Activated CD8-positive, alpha-beta T cell treated with anti-CD3 and anti-CD28 coated beads for 36 hours (primary cell): ENCODE results near the gene ATXN3. TPM values are rescaled to one million over a fixed set of nuclear protein-coding genes. Genes with fewer than 3 reads are reported as not detected.

Source experiments
- ATAC-seq: fragments of 200-7000 bp; cut with Tn5 transposase; one replicate; pipeline ENCODE4 v1.10.0; 2021; ENCODE audit warnings: mild to moderate bottlenecking, moderate library complexity
- CTCF ChIA-PET: fragments of 350-600 bp; sonication (Branson Sonifier 250); formaldehyde crosslinking; loops from one replicate; lab custom pipeline; 2021; ENCODE audit warnings: antibody characterized with exemption; lab: Charles Lee
- POLR2A ChIA-PET: fragments of 350-600 bp; sonication (Branson Sonifier 250); formaldehyde crosslinking; loops from one replicate; lab custom pipeline; 2021; ENCODE audit warnings: antibody characterized with exemption; lab: Charles Lee
- DNase-seq: peaks from one replicate; pipeline ENCODE4 v3.0.0-alpha.2; 2020
- H3K27ac Mint-ChIP-seq: one replicate; pipeline ENCODE4 v1.8.0; 2021; ENCODE audit warnings: mild to moderate bottlenecking, mixed read lengths
- H3K27me3 Mint-ChIP-seq: one replicate; pipeline ENCODE4 v1.8.0; 2021; ENCODE audit warnings: mixed read lengths
- H3K36me3 Mint-ChIP-seq: one replicate; pipeline ENCODE4 v1.8.0; 2021; ENCODE audit warnings: low read depth, mixed read lengths
- H3K4me1 Mint-ChIP-seq: one replicate; pipeline ENCODE4 v1.8.0; 2021; ENCODE audit warnings: low read depth, mixed read lengths
- H3K4me3 Mint-ChIP-seq: one replicate; pipeline ENCODE4 v1.8.0; 2021; ENCODE audit warnings: mild to moderate bottlenecking, moderate library complexity, mixed read lengths
- H3K9me3 Mint-ChIP-seq: one replicate; pipeline ENCODE4 v1.8.0; 2021; ENCODE audit warnings: mixed read lengths
- CTCF ChIP-seq: fragments of 200-600 bp; IDR thresholded peaks from one replicate; pipeline ENCODE4 v1.8.0; 2022; ENCODE audit warnings: antibody characterized with exemption, mild to moderate bottlenecking
- intact Hi-C: fragments of 100-400 bp; cut with micrococcal nuclease; formaldehyde crosslinking; loops from one replicate; pipeline ENCODE4 v1.10.0; 2022
- total RNA-seq, 2 experiments: library from RNA; stranded (reverse); gene quantifications; one replicate each; pipeline ENCODE4 v1.2.3, GENCODE V29; 2021

The ATXN3 gene
- total RNA-seq, 2 experiments from 2014 or later: 28.4 to 29.7 TPM

GRCh38 chr14:92039719-92040430 is 66.5 kb downstream of the ATXN3 start, which contains the start of gene TRIP11:
TRIP11 (minus strand) TSS chr14:92040059; CDS start chr14:92039685, 374 bp downstream.
- TF ChIP-seq CTCF: no peak
- H3K36me3 Mint-ChIP-seq: peaks cover 17% of the 10 kb centered on the region
- no peaks in the 10 kb centered on the region for H3K27me3 Mint-ChIP-seq
- POLR2A ChIA-PET: interaction anchor here (0.5 to 2.6 kb wide), 19 partner anchors 8 to 531 kb away, joined by 3 to 22 read pairs (median 3); partner anchors contain the start of genes ATXN3, CPSF2 and NDUFB1
- CTCF ChIA-PET: interaction anchor here (1.3 to 2.2 kb wide), 5 partner anchors 13 to 67 kb away, joined by 3 to 15 read pairs (median 4); partner anchors contain the start of gene ATXN3
- intact Hi-C loops: no loop called here
- peak within 1 kb of the TSS; percentile 93 for H3K27ac Mint-ChIP-seq
- no peaks in the 10 kb centered on the region for H3K9me3 Mint-ChIP-seq
- DNase-seq (peak; percentile 97), ATAC-seq (peak; percentile 94)
- H3K4me3 Mint-ChIP-seq: peak within 1 kb of the TSS; percentile 98
- peaks cover 32% of the 10 kb centered on the region for H3K4me1 Mint-ChIP-seq

GRCh38 chr14:92039063-92039718 is 67.2 kb downstream of the ATXN3 start:
- no peak for TF ChIP-seq CTCF
- H3K4me3 Mint-ChIP-seq: peak overlapping the region; percentile 98
- ATAC-seq (peak; percentile 8), DNase-seq (peak; percentile 66)
- intact Hi-C loops: no loop called here
- no peaks in the 10 kb centered on the region for H3K9me3 Mint-ChIP-seq
- no peaks in the 10 kb centered on the region for H3K27me3 Mint-ChIP-seq
- H3K4me1 Mint-ChIP-seq: peaks cover 39% of the 10 kb centered on the region
- ChIA-PET CTCF (interaction anchor here (1.3 to 2.2 kb wide), 4 partner anchors 19 to 68 kb away, joined by 3 to 15 read pairs (median 4); partner anchors contain the start of gene ATXN3), POLR2A (interaction anchor here (0.5 to 2.6 kb wide), 11 partner anchors 8 to 528 kb away, joined by 3 to 22 read pairs (median 3); partner anchors contain the start of genes ATXN3, CPSF2 and NDUFB1)
- peaks cover 17% of the 10 kb centered on the region for H3K36me3 Mint-ChIP-seq
- peak overlapping the region; percentile 93 for H3K27ac Mint-ChIP-seq

GRCh38 chr14:92037989-92038388 is 68.4 kb downstream of the ATXN3 start:
- CTCF ChIA-PET: interaction anchor here (0.9 to 1.2 kb wide), 3 partner anchors 20 to 41 kb away, joined by 3 read pairs; no protein-coding TSS in a partner anchor
- intact Hi-C loops: no loop called here
- peaks cover 17% of the 10 kb centered on the region for H3K36me3 Mint-ChIP-seq
- peak overlapping the region; percentile 19 for H3K27ac Mint-ChIP-seq
- POLR2A ChIA-PET: no interaction called here
- no peaks in the 10 kb centered on the region for H3K9me3 Mint-ChIP-seq
- DNase-seq: no peak
- peaks cover 47% of the 10 kb centered on the region for H3K4me1 Mint-ChIP-seq
- H3K4me3 Mint-ChIP-seq: peak overlapping the region; percentile 98
- ATAC-seq: no peak
- no peak for TF ChIP-seq CTCF
- no peaks in the 10 kb centered on the region for H3K27me3 Mint-ChIP-seq

GRCh38 chr14:92035890-92036289 is 70.5 kb downstream of the ATXN3 start:
- TF ChIP-seq CTCF: no peak
- POLR2A ChIA-PET: no interaction called here
- intact Hi-C loops: no loop called here
- peaks cover 19% of the 10 kb centered on the region for H3K36me3 Mint-ChIP-seq
- peaks cover 46% of the 10 kb centered on the region for H3K4me1 Mint-ChIP-seq
- H3K4me3 Mint-ChIP-seq: no peak overlapping the region
- peak overlapping the region; percentile 57 for H3K27ac Mint-ChIP-seq
- no peak for ATAC-seq
- no peaks in the 10 kb centered on the region for H3K27me3 Mint-ChIP-seq
- DNase-seq: no peak
- H3K9me3 Mint-ChIP-seq: no peaks in the 10 kb centered on the region
- CTCF ChIA-PET: no interaction called here
